ENCODE measurements around the gene SERPINH1.

The SERPINH1 gene

GRCh38 chr11:75533896-75534258 is 28.2 kb upstream of the SERPINH1 start:
- no peak for DNase-seq

GRCh38 chr11:75534259-75535069 is 27.6 kb upstream of the SERPINH1 start:
- DNase-seq = no peak

DNA sequence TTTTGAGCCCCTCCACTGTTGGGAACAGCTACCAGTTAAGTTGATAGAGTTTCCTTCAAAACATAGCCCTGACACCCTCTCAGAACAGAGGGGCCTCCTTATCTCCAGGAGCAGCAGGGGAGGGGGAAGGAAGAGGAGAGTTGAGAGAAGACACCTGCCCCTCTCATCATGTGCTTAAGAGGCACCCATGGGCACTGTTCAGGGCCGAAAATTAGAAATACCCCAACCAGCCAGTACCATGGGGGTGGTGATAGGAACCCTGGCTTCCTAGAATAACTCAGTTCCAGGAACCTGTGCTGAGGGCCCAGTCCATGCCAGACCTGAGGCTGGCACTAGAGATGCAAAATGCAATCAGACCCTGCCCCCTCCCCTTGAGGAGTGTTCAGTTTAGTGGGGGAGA is 27.0 kb upstream of the SERPINH1 start:
- DNase-seq = no peak

DNA sequence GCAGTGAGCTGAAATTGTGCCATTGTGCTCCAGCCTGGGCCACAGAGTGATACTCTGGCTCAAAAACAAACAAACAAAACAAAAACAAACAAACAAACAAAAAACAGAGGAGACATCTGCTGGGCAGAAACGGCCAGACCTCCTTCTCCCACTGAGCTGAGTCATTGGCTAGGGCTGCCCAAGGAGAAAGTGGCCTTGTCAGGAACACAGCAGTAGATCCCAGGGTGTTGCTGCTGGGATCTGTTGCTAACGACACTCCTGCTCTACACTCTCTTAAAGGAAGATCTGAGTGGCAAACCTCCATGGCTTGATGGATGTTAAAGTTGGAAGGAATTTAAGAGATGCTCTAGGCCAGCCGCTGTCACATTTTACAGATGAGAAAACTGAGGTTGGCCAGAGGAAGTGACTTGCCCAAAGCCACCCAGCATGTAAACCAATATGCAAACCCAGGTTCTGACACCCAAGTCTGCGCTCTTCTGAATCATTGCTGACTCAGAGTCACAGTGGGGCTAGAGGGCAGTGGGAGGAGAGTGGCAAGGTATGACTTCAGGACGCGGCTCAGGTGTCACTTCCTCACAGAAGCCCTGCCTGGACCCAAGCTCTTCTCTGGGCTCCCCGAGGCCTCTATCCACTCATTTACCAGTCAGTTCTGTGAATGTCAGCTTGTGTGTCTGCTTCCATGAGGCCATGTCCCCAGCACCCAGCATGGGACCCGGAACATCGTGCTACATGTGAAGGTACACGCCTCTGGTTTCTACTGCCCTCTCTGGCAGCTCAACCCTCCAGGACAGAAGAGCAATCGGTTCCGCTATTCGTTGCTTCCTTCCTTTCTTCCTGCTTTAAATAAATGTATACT is 25.0 kb upstream of the SERPINH1 start:
- peak; percentile 50 to 65 for DNase-seq

- DNase-seq = no peak
Observed at GRCh38 chr11:75537740-75538139, 24.3 kb upstream of the SERPINH1 start.

- DNase-seq = no peak
Observed at GRCh38 chr11:75538150-75538942, 23.7 kb upstream of the SERPINH1 start.

GRCh38 chr11:75539459-75540334 is 22.4 kb upstream of the SERPINH1 start:
- no peak for DNase-seq

DNA sequence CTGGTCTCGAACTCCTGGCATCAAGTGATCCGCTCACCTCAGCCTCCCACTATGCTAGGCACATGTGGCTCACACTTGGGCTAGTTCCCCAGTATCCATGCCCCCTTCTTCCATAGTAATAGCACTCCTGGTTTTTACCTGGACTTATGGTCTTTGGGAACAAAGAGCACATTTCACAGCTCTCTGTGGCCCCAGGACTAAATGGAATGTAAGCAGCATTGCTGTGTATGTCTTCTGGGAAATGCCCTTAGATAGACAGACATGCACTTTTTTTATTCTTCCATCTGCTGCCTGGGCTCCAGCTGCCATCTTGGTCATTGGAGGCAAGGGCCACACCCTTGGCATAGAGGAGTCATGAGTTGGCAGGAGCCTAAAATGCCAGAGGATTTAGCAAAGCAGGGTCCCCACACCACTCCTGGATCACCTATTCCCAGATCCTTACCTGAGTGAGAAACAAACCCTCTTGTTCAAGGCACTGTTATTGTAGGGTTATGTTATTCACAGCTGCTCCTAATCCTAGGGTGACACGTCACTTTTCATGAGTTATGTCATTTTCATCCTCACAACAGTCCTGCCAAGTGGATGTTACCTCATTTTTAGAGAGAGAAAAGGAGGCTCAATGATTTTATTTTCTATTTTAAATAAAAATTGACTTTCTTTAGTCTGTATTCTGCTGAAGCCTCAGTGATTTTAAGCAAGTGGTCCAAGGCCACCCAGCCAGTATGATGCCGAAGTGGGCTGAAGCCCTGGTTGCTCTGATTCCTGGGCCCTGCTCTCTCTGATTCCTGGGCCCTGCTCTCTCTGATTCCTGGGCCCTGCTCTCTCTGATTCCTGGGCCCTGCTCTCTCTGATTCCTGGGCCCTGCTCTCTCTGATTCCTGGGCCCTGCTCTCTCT is 20.6 kb upstream of the SERPINH1 start:
- no peak for DNase-seq

DNA sequence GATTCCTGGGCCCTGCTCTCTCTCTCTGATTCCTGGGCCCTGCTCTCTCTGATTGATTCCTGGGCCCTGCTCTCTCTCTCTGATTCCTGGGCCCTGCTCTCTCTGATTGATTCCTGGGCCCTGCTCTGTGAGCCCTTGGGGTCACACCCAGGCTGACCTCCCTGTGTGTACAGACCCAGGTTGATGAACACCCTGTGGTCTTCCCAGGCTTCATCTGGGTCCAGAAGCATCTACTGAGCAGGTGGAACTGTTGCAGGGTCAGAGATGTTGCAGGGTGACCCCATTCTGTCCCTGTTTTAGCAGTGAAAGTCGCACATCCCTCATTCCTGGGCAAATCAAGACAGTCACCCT is 20.0 kb upstream of the SERPINH1 start:
- DNase-seq = no peak

- no peak for DNase-seq
Observed at GRCh38 chr11:75543806-75544205, 18.2 kb upstream of the SERPINH1 start.

- DNase-seq = no peak
Observed at GRCh38 chr11:75547177-75547576, 14.9 kb upstream of the SERPINH1 start.

DNA sequence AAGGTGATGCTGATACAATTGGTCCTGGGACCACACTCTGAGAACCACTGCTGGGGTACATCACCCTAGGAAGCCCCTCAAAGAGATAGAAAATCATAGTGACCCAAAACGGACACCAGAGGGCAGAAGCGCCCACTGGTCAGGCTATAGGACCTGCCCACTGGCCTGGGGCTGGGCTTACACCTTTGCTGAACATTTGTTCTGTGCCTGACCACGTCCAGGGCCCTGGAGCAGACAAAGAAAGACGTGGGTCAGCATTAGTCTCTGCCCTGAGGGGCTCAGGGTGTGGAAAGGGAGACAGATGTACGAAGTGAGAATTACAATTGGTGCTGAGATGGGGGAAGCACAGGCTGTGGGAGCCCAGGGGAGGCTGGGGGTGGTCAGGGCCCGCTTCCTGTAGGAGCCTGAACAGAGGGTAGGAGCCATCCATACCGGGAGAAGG is 14.4 kb upstream of the SERPINH1 start:
- DNase-seq = peak; percentile 24 to 33

GRCh38 chr11:75548595-75549272 is 13.3 kb upstream of the SERPINH1 start:
- DNase-seq = no peak

DNA sequence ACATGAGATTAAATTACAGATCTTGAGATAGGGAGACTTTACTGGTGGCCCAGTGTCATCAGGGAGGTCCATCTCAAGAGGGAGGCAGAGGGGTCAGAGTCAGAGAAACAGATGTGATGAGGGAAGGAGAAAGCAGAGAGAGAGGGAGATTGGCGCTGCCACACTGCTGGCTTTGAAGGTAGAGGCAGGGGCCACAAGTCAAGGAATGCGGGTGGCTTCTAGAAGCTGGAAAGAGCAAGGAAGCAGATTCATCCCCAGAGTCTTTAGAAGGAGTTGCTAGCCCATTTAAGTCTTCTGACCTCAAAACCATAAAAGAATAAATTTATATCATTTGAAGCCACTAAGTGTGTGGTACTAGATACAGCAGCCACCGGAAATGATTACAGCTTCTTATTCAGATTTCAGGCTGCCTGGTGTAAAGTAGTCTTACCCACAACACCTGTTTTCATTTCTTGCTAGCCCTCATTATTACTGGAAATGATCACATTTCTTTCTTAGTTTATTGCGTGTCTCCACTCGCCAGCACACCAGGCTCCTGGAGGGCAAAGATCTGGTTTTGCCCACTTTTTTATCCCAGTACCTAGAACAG is 12.6 kb upstream of the SERPINH1 start:
- no peak for DNase-seq

DNA sequence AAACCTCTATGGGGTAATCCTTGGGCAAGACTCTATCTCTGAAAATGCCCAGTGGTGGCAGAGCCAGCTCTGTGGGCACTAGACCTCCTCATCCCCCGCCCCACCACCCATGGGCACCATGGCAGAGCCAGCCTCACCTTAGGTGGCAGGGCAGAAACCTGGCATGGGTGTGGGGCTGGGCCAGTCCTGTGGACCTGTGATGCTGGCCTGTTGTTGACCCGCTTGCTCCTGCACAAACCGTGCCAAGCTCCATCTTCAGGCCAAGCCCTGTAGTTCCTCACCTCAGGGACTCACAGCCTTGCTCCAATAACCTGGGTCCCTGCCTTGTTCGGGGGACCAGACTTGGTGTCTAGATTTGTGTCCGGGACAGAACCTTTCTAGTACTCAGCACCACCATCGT is 8.9 kb upstream of the SERPINH1 start:
- DNase-seq = no peak

GRCh38 chr11:75553889-75554257 is 8.2 kb upstream of the SERPINH1 start:
- DNase-seq = no peak

- no peak for DNase-seq
Observed at GRCh38 chr11:75554258-75555022, 7.6 kb upstream of the SERPINH1 start.

DNA sequence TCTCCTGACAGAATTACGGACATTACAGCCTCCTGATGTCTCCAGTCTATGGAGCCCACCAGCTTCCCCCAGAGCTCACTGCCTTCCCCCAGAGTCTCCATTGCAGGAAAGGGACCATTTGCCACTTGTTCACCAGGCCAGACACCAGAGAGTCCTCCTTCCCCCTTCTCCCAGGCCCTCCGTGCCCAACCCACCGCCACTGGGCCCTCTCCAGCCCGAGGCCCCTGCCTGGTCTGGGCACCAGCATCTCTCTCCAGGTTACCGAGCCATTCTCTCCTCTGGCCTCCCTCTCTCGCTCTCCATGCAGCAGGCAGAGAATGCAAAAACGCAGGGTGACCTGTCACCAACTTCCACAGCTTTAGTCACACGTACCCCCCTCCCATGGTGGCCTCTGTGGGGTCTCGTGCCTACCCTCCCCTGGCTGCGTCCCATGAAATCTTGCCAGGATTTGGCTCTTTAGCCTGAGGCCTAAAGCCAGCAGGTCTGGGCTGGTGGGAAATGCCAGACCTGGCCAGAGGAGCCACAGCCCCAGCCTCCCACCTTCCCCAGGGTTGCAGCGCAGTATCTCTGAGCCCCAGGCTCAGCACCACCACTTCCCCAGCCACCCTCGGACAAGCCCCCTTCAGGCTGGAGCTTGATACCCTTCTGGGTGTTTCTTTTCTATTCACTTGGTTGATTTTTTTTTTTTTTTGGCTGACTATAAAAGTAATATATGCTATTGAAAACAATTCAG is 6.8 kb upstream of the SERPINH1 start:
- no peak for DNase-seq

DNA sequence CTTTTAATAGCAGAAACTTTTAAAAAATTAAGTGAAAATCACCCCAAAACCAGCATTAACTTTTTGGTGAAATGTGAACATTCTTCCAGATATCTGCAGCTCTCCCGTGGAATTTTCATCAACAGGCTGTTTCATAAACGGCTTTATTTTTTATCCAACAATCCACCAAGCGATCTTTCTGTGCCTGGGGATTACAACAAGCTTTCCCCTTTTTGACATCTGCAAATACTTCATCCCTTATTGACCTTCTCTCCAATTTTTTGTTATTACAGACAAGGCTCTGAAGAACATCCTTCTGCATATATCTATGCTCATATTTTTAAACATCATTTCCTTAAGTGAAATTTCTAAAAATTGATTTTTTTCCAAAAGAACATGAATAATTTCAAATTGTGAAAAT is 5.8 kb upstream of the SERPINH1 start:
- no peak for DNase-seq
